K562 (cell line): Measurements from ENCODE around the gene PAFAH1B2. TPM values are rescaled to one million over a fixed set of nuclear protein-coding genes. Genes with fewer than 3 reads are reported as not detected.

ENCODE experiments used
- CBX1 ChIP-seq: sonication (generic); IDR thresholded peaks from 2 replicates; pipeline ENCODE4 v1.6.1; 2016; ENCODE audit warnings: antibody characterized with exemption, low read depth, mild to moderate bottlenecking
- ETV6 ChIP-seq, 3 experiments: fragments of 150-350 bp in 1 of 3; sonication (generic) in 1 of 3; formaldehyde crosslinking in 1 of 3; IDR thresholded peaks; 2 replicates each; pipeline versions ENCODE4 v1.6.1 to v1.8.0; 2014 to 2022; ENCODE audit warnings: borderline replicate concordance in 2 of 3, low read depth in 2 of 3, antibody characterized with exemption in 1 of 3, low read length in 1 of 3, mild to moderate bottlenecking in 1 of 3, missing genetic modification reagents in 1 of 3
- FOXA1 ChIP-seq: fragments of 450-650 bp; IDR thresholded peaks from 2 replicates; pipeline ENCODE4 v1.6.1; 2016; ENCODE audit warnings: mild to moderate bottlenecking, borderline replicate concordance
- RNF219 ChIP-seq: fragments of 250-450 bp; sonication (Bioruptor Pico); IDR thresholded peaks from 2 replicates; pipeline ENCODE4 v1.5.0; 2022; ENCODE audit warnings: mild to moderate bottlenecking
- ZFP1 ChIP-seq: fragments of 450-650 bp; formaldehyde crosslinking; IDR thresholded peaks from 2 replicates; pipeline ENCODE4 v1.4.0; 2020; ENCODE audit warnings: mild to moderate bottlenecking, mixed read lengths
- ZNF282 ChIP-seq: sonication (generic); formaldehyde crosslinking; IDR thresholded peaks from 2 replicates; pipeline ENCODE4 v1.8.1; 2023; ENCODE audit warnings: missing genetic modification reagents
- polyA plus RNA-seq, 8 experiments: library from polyadenylated mRNA; depleted of rRNA in 4 of 8; stranded (reverse) in 5 of 8; unstranded in 3 of 8; fragments of >200 nt; fragmentation: Nextera tagmentation in 2 of 8; fragmentation: Illumina TruSeq in 1 of 8; extraction: Ambion mirVana in 2 of 8; extraction: Trizol in 1 of 8; gene quantifications; 2 replicates each; pipeline versions ENCODE4 v1.2.1 to v1.2.3, GENCODE V29; 2011 to 2014; ENCODE audit warnings: inconsistent platforms in 1 of 8, missing spikeins in 1 of 8
- total RNA-seq, 7 experiments: library from RNA; depleted of rRNA in 6 of 7; stranded (reverse); fragments of >200 nt in 6 of 7; fragmentation: Illumina TruSeq in 2 of 7; extraction: Trizol in 2 of 7; gene quantifications; 2 replicates each; pipeline versions ENCODE4 v1.2.1 to v1.2.3, GENCODE V29; 2011 to 2021; ENCODE audit warnings: low replicate concordance in 1 of 7
- TF ChIP-seq, protein P1 (sequence below): fragments of 250-450 bp; sonication (Bioruptor Pico); IDR thresholded peaks from 2 replicates; pipeline ENCODE4 v1.4.0; 2020
- TF ChIP-seq, protein P2 (sequence below): sonication (generic); formaldehyde crosslinking; IDR thresholded peaks from 2 replicates; pipeline ENCODE4 v1.8.0; 2022; ENCODE audit warnings: mild to moderate bottlenecking, missing genetic modification reagents
- TF ChIP-seq, protein P3 (sequence below), 2 experiments: fragments of 200-800 bp in 1 of 2; sonication (Bioruptor generic) in 1 of 2; sonication (generic) in 1 of 2; formaldehyde crosslinking in 1 of 2; IDR thresholded peaks in 1 of 2; conservative IDR thresholded peaks in 1 of 2; 2 replicates each; pipeline versions ENCODE4 v1.5.0 to v1.6.1; 2016 to 2020; ENCODE audit warnings: missing compliant biosample characterization in 1 of 2, missing genetic modification characterization in 1 of 2, missing genetic modification reagents in 1 of 2
- TF ChIP-seq, protein P4 (sequence below): fragments of 200-800 bp; sonication (Bioruptor generic); IDR thresholded peaks from 2 replicates; pipeline ENCODE4 v1.6.1; 2017; ENCODE audit warnings: missing genetic modification characterization, missing compliant biosample characterization
- TF ChIP-seq, protein P5 (sequence below): fragments of 450-650 bp; IDR thresholded peaks from 2 replicates; pipeline ENCODE4 v1.7.1; 2018; ENCODE audit warnings: mild to moderate bottlenecking, low read depth; ENCODE audit not compliant: partially characterized antibody

PAFAH1B2 gene
- total and polyA plus RNA-seq, 9 of the 15 experiments (the other 6 are each of a cell fraction or from before 2014, with no cell fraction given), result 27.8 to 94.7 (median 64.9) TPM

DNA sequence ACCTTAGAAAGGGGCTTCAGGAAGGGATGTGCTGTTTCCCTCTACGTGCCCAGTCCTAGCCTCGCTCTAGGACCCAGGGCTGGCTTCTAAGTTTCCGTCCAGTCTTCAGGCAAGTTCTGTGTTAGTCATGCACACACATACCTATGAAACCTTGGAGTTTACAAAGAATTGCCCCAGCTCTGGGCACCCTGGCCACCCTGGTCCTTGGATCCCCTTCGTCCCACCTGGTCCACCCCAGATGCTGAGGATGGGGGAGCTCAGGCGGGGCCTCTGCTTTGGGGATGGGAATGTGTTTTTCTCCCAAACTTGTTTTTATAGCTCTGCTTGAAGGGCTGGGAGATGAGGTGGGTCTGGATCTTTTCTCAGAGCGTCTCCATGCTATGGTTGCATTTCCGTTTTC is 52.9 kb downstream of the PAFAH1B2 start (continued):
- TF ChIP-seq, protein P1, sequence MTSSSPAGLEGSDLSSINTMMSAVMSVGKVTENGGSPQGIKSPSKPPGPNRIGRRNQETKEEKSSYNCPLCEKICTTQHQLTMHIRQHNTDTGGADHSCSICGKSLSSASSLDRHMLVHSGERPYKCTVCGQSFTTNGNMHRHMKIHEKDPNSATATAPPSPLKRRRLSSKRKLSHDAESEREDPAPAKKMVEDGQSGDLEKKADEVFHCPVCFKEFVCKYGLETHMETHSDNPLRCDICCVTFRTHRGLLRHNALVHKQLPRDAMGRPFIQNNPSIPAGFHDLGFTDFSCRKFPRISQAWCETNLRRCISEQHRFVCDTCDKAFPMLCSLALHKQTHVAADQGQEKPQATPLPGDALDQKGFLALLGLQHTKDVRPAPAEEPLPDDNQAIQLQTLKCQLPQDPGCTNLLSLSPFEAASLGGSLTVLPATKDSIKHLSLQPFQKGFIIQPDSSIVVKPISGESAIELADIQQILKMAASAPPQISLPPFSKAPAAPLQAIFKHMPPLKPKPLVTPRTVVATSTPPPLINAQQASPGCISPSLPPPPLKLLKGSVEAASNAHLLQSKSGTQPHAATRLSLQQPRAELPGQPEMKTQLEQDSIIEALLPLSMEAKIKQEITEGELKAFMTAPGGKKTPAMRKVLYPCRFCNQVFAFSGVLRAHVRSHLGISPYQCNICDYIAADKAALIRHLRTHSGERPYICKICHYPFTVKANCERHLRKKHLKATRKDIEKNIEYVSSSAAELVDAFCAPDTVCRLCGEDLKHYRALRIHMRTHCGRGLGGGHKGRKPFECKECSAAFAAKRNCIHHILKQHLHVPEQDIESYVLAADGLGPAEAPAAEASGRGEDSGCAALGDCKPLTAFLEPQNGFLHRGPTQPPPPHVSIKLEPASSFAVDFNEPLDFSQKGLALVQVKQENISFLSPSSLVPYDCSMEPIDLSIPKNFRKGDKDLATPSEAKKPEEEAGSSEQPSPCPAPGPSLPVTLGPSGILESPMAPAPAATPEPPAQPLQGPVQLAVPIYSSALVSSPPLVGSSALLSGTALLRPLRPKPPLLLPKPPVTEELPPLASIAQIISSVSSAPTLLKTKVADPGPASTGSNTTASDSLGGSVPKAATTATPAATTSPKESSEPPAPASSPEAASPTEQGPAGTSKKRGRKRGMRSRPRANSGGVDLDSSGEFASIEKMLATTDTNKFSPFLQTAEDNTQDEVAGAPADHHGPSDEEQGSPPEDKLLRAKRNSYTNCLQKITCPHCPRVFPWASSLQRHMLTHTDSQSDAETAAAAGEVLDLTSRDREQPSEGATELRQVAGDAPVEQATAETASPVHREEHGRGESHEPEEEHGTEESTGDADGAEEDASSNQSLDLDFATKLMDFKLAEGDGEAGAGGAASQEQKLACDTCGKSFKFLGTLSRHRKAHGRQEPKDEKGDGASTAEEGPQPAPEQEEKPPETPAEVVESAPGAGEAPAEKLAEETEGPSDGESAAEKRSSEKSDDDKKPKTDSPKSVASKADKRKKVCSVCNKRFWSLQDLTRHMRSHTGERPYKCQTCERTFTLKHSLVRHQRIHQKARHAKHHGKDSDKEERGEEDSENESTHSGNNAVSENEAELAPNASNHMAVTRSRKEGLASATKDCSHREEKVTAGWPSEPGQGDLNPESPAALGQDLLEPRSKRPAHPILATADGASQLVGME (CRISPR knock-in tag), result no peak
- TF ChIP-seq, protein P2, sequence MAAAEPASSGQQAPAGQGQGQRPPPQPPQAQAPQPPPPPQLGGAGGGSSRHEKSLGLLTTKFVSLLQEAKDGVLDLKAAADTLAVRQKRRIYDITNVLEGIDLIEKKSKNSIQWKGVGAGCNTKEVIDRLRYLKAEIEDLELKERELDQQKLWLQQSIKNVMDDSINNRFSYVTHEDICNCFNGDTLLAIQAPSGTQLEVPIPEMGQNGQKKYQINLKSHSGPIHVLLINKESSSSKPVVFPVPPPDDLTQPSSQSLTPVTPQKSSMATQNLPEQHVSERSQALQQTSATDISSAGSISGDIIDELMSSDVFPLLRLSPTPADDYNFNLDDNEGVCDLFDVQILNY (CRISPR knock-in tag), result no peak
- TF ChIP-seq, protein P3, sequence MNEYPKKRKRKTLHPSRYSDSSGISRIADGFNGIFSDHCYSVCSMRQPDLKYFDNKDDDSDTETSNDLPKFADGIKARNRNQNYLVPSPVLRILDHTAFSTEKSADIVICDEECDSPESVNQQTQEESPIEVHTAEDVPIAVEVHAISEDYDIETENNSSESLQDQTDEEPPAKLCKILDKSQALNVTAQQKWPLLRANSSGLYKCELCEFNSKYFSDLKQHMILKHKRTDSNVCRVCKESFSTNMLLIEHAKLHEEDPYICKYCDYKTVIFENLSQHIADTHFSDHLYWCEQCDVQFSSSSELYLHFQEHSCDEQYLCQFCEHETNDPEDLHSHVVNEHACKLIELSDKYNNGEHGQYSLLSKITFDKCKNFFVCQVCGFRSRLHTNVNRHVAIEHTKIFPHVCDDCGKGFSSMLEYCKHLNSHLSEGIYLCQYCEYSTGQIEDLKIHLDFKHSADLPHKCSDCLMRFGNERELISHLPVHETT (CRISPR knock-in tag; conservative IDR thresholded peaks at IDR 0.05 in 1 of 2, IDR thresholded peaks at IDR 0.05 in 1 of 2), result no peak
- TF ChIP-seq ETV6 (IDR thresholded peaks at IDR 0.05; ENCODE audit: borderline replicate concordance in 1 of 2, low read depth in 2 of 2, low read length in 1 of 2) (no peak), ETV6 (CRISPR knock-in tag; IDR thresholded peaks at IDR 0.05; ENCODE audit: borderline replicate concordance) (no peak), RNF219 (CRISPR knock-in tag) (no peak), ZFP1 (CRISPR knock-in tag) (no peak), FOXA1 (no peak), ZNF282 (CRISPR knock-in tag) (no peak), CBX1 (no peak)
- TF ChIP-seq, protein P4, sequence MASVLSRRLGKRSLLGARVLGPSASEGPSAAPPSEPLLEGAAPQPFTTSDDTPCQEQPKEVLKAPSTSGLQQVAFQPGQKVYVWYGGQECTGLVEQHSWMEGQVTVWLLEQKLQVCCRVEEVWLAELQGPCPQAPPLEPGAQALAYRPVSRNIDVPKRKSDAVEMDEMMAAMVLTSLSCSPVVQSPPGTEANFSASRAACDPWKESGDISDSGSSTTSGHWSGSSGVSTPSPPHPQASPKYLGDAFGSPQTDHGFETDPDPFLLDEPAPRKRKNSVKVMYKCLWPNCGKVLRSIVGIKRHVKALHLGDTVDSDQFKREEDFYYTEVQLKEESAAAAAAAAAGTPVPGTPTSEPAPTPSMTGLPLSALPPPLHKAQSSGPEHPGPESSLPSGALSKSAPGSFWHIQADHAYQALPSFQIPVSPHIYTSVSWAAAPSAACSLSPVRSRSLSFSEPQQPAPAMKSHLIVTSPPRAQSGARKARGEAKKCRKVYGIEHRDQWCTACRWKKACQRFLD (CRISPR knock-in tag), result no peak
- TF ChIP-seq, protein P5, sequence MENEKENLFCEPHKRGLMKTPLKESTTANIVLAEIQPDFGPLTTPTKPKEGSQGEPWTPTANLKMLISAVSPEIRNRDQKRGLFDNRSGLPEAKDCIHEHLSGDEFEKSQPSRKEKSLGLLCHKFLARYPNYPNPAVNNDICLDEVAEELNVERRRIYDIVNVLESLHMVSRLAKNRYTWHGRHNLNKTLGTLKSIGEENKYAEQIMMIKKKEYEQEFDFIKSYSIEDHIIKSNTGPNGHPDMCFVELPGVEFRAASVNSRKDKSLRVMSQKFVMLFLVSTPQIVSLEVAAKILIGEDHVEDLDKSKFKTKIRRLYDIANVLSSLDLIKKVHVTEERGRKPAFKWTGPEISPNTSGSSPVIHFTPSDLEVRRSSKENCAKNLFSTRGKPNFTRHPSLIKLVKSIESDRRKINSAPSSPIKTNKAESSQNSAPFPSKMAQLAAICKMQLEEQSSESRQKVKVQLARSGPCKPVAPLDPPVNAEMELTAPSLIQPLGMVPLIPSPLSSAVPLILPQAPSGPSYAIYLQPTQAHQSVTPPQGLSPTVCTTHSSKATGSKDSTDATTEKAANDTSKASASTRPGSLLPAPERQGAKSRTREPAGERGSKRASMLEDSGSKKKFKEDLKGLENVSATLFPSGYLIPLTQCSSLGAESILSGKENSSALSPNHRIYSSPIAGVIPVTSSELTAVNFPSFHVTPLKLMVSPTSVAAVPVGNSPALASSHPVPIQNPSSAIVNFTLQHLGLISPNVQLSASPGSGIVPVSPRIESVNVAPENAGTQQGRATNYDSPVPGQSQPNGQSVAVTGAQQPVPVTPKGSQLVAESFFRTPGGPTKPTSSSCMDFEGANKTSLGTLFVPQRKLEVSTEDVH, result no peak
